ENCODE measurements around the gene ACKR3. TPM values are rescaled to one million over a fixed set of nuclear protein-coding genes. Genes with fewer than 3 reads are reported as not detected.

The ACKR3 gene
- total RNA-seq, 1 experiment from 2014 or later = 1.3 TPM

DNA sequence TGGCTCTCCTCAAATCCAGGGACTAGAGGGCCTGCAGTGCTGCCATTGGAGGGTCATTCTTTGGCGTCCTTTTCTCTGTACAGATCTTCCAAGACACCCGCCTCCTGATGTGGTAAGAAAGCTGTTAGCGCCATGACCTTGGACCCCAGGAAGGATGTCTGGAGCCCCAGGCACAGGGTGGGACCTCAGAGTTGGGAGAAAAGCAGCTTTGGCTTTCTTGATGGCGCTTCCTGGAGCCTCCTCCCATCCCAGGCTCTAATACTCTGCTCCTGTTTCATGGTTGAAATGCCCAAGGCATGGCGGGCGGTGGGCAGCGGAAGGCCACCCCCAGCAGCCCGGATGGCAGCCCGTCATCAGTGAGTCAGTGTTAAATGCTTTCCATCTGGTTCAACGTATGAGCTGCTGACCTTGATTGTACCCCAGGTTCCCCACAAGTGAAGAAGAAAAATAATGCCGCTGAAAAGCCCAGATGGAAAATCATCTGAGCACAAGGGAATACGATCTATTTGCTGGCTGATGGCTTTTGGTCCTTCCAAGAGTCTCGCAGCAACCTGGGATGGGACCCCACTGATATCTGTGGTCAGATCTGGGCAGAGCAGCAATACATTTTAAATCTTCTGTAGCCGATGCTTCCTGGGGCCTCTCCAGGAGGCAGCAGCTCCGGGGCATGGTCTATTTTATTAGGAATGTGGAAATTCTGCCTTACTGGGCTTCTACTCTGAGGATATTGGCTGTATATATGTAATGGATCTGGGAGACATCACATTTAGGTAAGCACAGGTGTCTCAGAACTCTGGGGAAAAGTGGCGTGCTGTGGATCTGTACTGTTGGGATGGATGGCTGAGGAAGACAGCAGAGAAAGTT is 15.1 kb downstream of the ACKR3 start:
- DNase-seq (ENCODE audit: low spot score) = no peak

DNA sequence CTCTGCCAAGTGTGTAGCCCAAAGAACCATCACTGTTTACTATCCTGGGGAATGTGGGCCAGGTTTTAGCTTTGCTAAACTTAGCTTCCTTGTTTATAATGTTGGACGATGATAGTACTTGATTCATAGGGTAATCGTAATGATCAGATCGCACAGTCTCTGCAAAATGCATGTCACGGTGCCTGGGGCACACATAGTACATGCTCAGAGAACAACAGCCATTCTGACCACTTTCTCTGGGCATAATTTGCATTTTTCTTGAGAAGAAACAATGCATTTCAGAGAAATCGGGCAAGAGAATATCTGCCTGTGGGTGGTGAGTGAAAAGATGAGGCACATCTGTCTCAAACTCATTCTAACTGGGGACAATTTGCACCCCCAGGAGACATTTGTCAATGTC is 16.3 kb downstream of the ACKR3 start:
- DNase-seq (ENCODE audit: low spot score) = no peak

DNA sequence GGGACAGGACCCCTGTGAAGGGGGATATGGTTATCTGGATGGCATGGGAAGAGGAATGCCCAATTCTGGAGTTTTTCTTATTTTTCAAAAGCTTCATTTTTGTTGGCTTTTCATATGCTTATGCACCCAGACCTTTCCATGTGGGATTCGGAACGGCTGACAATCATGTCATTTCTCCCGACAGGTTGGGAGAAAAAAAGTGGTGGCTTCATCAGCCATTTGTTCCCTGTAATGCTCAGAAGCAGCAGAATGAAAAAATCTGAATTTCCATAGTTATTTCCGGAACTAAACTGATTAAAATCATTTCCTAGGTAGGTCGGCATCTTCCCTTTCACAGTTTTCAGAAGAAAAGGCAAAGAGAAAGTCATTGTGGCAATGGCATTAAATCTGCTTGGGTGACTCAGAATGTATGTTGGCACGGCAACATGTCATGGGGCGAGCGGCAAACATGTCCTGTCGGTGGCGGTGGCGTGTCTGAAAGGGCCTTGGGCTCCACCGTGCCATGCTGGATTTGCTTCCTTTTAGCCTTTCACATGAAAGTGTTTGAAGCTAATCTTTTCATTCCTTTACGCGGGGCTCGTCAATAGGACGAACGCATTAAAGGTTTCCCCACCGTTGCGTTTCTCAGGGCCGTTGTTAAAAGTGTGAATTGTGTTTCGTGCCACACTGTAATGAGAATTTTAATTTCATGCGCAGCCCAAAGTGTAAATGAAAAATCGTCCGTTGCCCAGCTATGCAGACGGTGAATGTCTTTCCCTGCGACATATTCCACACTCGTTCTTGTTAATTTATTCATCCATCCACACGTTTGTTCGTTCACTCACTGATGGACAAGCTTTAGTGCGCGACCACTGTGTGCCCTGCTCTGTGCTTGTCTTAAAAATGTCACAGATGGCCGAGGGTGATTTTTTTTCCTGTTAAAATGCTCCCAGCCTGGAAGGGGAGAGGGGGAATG is 18.5 kb downstream of the ACKR3 start:
- DNase-seq (ENCODE audit: low spot score) = no peak

DNA sequence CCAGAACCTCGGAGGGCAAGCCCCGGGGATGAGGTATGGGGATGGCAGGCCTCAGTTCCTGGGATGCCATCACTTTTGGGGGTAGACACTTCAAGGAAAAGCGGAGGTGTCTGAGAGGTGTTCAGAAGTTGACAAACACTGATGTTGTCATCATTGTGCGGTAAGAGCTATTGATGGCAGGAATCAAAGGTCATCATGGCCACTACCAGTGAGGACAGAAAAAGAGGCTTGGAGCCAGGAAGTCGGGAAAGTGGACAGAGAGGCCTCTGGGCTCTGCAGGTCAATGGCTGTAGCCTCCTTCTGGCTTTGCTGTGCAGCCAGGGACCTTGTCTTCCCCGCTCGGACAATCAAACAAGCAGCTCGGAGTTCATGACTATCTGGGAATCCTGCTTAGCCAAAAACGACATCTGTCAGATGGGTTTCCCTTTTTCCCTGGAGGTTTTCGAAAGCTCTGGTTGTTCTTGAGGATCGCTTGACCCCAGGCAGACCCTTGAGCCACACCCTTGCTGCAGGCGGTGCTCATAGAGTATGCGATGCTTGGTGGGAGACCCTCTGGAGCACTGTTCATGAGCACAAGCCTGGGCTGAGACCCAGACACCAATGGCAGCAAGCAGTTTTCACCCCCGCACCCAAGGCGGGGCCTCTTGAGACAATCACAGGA is 19.4 kb downstream of the ACKR3 start:
- no peak for DNase-seq (ENCODE audit: low spot score)

DNA sequence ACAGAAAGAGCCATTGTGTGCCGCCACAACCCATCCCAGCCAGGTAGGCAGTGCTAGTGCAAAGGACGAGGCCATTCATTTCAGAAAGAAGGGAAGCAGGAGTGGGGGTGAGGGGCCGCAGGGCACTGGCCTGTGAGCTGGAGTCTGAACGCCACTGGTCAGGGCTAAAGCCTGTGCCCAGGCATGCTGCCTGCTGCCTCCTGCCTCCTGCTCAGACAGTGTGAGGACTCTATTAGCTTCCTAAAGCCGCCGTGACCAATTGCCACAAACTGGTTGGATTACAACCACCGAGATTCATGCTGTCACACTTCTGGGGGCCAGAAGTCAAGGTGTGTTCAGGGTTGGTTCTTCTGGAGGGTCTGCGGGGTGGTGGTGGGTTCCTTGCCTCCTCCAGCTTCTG is 21.2 kb downstream of the ACKR3 start:
- no peak for DNase-seq (ENCODE audit: low spot score)

DNA sequence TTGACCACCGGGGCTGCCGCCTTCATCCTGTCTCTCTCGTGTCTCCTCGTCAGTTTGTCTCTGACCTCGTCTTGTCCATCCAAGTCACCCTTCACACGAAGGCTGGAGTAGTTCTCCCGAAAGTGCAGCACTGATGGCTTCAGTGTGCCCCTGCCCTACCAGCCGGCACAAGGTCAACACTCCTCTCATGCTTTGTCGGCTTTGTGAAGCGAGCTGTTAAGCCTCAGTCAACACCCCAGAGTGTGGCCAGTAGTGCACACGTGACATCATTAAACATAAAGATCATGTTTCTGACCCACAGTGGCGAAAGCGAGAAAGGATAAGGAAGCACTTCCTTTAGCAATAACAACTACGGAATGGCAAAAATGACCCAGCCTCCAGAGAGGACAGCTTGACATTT is 23.2 kb downstream of the ACKR3 start:
- DNase-seq (ENCODE audit: low spot score) = no peak

DNA sequence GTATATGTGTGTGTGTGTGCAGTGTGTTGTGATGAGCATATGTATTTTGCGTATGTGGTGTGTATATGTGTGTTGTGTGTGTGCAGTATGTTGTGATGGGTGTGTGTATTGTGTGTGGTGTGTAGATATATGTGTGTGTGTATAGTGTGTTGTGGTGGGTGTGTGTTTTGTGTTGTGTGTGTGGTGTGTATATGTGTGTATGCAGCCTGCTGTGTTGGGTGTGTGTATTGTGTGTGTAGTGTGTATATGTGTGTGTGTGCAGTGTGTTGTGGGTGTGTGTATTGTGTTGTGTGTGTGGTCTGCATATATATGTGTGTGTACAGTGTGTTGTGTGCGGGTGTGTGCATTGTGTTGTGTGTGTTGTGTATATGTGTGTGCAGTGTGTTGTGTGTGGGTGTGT is 23.9 kb downstream of the ACKR3 start:
- no peak for DNase-seq (ENCODE audit: low spot score)

DNA sequence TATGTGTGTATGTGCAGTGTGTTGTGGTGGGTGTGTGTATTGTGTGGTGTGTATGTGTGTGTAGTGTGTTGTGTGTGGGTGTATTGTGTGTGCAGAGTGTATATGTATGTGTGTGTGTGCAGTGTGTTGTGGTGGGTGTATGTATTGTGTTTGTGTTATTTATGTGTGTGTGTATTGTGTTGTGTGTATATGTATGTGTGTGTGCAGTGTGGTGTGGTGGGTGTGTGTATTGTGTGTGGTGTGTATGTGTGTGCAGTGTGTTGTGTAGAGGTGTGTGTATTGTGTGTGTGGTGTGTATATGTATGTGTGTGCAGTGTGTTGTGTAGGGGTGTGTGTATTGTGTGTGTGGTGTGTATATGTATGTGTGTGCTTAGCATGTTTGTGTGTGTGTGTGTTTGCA is 24.3 kb downstream of the ACKR3 start:
- DNase-seq (ENCODE audit: low spot score) = no peak

DNA sequence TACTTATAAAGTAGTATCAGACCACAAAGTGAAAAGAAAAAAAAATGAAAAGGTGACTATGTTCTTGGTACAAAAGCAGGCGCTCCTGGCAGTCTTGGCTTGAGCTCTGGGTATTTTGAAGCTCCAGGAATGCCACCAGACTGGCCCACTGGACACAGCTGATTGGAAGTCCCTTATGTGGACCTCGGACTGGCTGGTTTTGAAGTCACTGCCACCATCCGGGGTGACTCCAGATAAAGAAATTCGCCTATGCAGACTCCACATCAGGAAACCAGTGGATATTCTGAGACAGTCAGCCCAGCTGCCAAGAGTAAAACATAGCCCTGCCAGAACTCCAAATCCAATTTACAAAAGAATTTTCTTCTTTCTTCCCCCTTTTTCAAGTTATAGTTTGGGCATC is 28.0 kb downstream of the ACKR3 start:
- DNase-seq (ENCODE audit: low spot score) = no peak

DNA sequence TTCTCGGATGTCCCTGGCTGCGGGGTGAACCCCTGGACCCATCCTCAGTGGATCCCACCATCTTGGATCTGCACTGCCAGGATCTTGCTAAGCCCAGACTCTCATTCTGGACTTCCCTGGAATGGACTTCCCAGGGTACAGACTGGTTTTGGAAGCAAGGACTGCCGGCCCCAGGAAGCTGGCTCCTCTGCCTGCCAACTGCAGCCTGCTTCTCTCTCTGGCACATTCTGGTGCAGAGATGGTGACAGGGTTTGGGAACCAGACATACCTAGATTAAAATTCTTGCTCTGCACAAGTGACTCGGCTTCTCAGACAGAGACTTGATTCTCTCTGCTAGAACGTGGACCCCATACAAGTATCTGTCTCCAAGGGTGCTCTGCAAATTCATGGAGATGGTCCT is 29.4 kb downstream of the ACKR3 start:
- DNase-seq (ENCODE audit: low spot score) = no peak

DNA sequence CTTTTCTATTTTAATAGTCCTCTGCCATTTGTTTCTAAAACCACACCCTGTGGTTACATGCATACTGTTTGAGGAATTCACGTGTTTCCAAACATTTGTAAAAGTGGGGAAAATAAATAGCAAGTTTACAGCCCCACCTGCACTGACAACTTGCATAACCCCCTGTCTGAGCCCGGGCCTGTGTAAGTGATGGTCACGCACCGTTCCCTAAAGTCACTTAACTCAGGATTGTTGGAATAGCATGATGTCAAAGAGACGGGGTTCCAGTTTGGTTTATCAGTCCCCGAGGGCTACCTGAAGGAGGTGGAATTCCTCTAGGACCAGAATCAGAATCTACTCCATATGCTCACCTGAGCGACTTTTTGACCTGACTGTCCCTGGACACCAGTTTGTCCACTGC is 30.5 kb downstream of the ACKR3 start:
- DNase-seq (ENCODE audit: low spot score) = no peak

DNA sequence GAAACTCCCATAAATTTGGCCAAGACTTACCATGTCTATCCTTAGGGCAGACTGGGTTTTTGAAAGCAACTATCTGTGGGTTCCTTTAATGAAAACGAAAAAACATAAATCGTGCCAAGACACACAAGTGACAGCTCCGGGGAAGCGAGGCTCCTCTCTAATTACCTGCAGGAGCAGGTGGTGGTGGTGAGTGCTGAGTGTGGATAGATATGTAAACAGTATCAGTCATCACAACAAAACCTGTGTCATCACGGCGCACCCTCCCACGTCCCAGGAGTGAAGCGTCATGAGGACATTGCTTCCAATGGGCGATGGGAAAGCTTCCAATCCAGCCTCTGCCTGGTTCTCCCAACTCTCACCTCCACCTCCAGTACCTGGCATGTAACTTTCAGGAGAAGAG is 31.3 kb downstream of the ACKR3 start:
- no peak for DNase-seq (ENCODE audit: low spot score)

DNA sequence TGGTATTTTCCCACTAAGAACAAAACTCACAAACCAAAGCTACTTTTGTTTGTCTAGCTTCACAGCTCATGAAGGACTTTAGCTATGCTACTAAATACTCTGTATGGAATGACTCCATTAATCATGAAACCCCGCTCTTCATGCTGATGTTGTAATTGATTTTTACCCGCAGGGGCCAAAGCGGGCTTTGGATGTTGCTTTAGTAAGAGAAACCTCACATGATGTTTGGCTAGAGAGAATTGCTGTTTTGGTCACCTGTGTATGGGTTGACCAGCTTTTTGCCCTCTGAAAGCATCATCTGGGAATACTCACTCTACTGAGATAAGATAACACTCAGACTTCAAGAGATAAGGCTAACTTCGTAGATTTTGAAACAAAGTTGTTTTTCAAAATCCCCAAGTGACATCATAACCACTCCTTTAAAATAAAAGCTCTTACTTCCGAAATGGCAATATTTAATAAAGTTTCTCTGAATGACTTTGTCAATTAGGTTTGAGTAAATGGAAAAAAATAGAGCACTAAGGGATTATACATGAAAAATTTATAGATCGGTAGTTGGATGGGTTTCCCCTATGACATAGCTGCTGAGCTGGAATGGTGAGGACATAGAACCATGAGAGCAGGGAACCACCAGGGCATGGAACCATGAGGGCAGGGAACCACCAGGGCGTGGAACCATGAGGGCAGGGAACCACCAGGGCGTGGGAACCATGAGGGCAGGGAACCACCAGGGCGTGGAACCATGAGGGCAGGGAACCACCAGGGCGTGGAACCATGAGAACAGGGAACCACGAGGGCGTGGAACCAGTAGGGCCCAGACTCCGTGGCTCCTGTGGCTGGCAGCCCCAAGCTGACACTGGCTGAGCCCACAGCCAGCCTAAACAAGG is 31.9 kb downstream of the ACKR3 start:
- no peak for DNase-seq (ENCODE audit: low spot score)

DNA sequence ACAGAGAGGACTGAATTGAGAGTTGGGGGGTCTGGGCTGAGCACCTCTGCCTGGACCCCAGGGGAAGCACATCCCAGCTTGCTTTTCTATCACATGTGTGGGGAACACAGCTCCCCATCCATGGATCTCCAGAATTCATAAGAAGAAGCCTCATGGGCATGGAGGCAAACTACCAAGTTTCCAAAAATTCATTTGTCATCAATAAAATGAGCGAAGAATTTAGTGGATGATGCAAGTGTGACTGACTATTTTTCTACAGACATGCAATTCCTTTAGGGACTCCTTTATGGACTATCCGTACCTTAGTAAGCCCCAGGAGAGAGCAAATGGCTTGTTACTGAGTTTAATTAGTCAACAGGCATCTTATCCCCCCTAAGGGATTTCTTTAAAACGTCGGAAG is 33.1 kb downstream of the ACKR3 start:
- no peak for DNase-seq (ENCODE audit: low spot score)

DNA sequence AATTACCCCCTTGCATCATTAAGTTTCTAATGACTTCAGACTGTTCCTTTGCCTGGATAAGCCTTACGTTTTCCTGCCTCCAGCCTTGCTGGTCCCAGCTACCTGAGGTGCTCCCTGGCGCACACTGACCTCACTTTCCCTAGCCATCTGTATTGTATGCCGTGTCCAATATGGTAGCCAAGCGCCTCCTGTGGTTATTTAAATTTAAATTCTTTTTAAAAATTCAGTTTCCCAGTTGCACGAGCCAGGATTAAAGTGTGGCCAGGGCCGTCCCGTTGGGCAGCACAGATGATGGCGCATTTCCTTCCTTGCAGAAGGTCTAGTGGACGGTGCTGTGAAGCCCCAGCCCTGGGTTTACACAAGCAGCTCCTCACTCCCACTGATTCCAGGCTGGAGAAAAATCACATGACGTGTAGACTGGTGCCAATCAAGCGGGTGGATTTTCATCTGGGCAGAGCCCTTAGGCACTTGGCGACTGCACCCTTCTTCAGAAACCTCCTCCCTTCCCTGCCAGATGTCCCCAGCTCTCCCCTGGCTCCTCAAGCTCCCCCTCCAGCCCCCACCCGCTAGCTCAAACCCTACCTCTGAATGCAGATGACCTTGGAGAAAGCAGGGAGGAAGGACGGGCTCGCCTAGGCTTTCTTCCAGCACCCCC is 33.9 kb downstream of the ACKR3 start:
- DNase-seq (ENCODE audit: low spot score) = no peak

DNA sequence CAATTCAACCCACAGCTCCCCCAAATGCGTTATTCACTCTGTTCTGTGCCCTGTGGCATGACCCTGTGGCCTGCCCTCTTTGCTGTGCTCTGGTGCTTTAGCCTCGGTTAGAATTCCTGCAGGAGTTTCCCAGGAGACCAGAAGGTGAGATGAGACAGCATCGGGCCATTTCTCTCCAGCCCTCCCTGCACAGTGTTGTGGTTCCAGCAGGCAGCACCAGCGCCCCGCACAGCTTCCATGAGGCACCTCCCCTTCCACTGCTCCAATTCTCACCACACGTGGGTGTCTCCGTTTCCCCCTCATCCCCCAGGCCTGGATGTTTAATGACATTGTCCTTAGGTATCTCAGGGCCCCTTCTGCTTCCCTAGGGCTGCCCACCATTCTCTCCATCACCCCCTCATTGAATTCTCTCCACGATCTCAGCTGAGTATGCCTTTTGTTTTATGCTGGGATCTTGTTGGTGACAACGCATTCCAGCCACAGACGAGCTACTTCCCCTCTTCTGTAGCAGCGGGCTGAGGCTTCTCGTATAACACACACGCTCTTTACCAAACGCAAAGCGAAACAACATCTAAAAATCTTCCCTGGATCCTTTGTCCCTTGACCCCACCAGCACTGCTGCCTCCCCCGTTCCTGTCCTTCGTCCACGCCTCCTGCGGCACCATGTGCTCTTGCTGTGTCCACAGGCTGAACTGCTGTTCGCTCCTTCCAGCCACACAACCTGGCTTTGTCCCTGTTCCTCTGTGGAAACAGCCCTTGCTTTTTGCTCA is 35.1 kb downstream of the ACKR3 start:
- DNase-seq (ENCODE audit: low spot score) = no peak

DNA sequence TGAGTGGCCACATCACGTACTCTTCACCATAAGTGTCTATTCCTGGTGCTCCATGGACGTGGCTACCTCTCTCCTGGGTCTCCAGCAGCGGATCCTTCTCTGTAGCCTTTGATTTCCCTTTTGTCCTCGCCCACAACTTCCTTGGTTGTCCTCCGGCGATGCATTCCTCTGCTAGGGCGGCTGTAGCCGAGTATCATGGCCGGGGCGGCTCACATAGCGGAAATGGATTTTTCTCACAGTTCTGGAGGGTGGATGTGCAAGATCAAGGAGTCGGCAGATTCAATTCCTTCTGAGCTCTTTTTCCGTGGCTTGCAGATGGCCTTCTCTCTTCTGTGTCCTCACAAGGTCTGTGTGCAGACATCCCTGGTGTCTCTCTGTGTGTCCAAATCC is 35.7 kb downstream of the ACKR3 start:
- DNase-seq (ENCODE audit: low spot score) = no peak

DNA sequence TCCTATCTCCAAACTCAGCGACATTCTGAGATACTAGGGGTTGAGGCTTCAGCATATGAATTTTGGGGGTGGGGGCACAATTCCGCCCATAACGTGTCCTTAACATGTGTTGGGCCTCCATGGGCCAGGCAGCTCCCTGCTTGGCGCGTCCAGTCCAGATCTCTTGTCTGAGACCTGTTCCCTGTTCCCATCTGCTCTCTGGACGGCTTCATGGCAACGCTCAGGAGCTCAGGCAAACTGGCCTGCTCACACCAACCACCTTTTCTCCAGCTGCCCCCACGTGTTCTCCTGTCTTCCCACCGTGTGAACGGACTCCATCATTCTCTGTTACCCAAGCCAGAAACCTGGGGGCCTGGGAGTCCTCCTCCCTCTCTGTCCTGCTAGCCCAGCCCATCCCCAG is 36.4 kb downstream of the ACKR3 start:
- no peak for DNase-seq (ENCODE audit: low spot score)

DNA sequence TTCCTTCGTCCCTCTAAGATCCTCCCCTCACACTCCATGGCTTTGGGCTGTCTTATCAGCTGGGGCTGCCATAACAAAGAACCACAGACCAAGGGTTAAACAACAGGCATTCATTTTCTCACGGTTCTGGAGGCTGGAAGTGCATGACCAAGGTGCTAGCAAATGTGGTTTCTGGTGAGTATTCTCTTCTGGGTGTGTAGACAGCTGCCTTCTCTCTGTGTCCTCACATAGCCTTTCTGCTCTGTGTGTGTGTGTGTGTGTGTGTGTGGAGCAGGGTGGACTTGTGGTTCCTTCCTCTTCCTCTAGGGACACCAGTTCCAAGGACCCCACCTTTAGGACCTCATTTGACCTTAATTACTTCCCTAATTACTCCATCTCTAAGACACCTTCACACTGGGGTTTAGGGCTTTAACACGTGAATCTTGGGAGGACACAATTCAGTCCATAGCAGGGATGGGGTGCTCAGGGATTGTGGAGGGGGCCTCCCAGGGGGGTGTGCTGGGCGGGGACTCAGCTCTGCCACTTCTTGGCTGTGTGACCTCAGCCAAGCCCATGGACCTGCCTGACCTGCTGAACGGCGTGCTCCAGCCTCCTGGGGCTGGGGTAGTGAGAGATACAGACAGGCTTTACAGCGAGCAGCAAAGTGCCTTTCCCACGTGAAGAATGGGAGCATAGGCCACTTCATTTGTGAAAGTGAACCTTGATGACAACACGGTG is 38.0 kb downstream of the ACKR3 start:
- DNase-seq (ENCODE audit: low spot score) = peak; percentile 47

DNA sequence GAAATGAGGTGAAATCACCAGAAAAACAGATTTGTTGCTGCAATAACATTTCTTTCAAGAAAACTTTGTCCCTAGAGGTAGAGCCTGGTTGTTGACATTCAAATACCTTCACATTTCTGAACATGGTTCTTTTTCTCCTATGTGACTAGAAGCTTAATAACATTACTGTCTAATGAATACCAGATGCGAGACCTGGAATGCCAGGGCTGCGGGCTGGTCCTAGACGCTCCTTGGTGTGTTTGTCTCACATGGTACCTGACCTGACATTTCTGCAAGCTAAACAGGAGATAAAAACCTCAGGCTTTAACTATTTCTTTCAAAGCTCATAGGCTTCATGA is 38.5 kb downstream of the ACKR3 start:
- DNase-seq (ENCODE audit: low spot score) = no peak

All from A172 (cell line).